Measurements from ENCODE around the gene INPP5D. TPM values are rescaled to one million over a fixed set of nuclear protein-coding genes. Genes with fewer than 3 reads are reported as not detected.
A peak's percentile ranks its signal among the peaks of the same experiment; 100 is the strongest.

INPP5D gene
- total and polyA plus RNA-seq, 2 of the 13 experiments (the other 11 are each of a cell fraction or from before 2014, with no cell fraction given), result 16.7 to 18.0 TPM

GRCh38 chr2:233098618-233099017 is 38.5 kb downstream of the INPP5D start (continued):
- TF ChIP-seq RNF219 (CRISPR knock-in tag; IDR thresholded peaks at IDR 0.05) (no peak), TBX3 (IDR thresholded peaks at IDR 0.05; ENCODE audit: borderline replicate concordance) (no peak), MED13 (CRISPR knock-in tag; IDR thresholded peaks at IDR 0.05) (no peak), SMC3 (IDR thresholded peaks at IDR 0.05; ENCODE audit: low read length) (peak; percentile 52; the same call in 1 of the 2 replicates), RAD21 (CRISPR knock-in tag; IDR thresholded peaks at IDR 0.05) (0 out of 2 replicates have a peak, but pooled peaks have one; percentile 47), ATF5 (CRISPR knock-in tag; IDR thresholded peaks at IDR 0.05; ENCODE audit: low read depth) (no peak), ZNF275 (CRISPR knock-in tag; IDR thresholded peaks at IDR 0.05; ENCODE audit: borderline replicate concordance) (no peak), BCL3 (CRISPR knock-in tag; IDR thresholded peaks at IDR 0.05) (0 out of 2 replicates have a peak, but pooled peaks have one; percentile 34), STAG1 (CRISPR knock-in tag; IDR thresholded peaks at IDR 0.05) (peak; percentile 58), HMG20A (CRISPR knock-in tag; IDR thresholded peaks at IDR 0.05; ENCODE audit: borderline replicate concordance) (no peak), MIER2 (CRISPR knock-in tag; IDR thresholded peaks at IDR 0.05) (no peak), TCF7 (IDR thresholded peaks at IDR 0.05; ENCODE audit: low read depth) (no peak), CTCF (CRISPR knock-in tag; IDR thresholded peaks at IDR 0.05) (peak; percentile 64), HINFP (CRISPR knock-in tag; IDR thresholded peaks at IDR 0.05; ENCODE audit: low read depth) (no peak), GPN1 (CRISPR knock-in tag; IDR thresholded peaks at IDR 0.05; ENCODE audit: borderline replicate concordance) (no peak), ATF7-NPFF (CRISPR knock-in tag; IDR thresholded peaks at IDR 0.05; ENCODE audit: low read depth) (no peak), IKZF4 (CRISPR knock-in tag; IDR thresholded peaks at IDR 0.05; ENCODE audit: borderline replicate concordance, low read depth, not compliant biosample characterization) (no peak), PAF1 (CRISPR knock-in tag; IDR thresholded peaks at IDR 0.05) (no peak), NCOA2 (CRISPR knock-in tag; IDR thresholded peaks at IDR 0.05) (no peak), ATF6 (CRISPR knock-in tag; conservative IDR thresholded peaks at IDR 0.05) (no peak)
